ENCODE data around the gene ARF4.
"Not testable (repeated sequence)": the region's sequence is repeated elsewhere in the genome, so short reads cannot be mapped to it uniquely, and the experiment has no call there.

ARF4 gene

DNA sequence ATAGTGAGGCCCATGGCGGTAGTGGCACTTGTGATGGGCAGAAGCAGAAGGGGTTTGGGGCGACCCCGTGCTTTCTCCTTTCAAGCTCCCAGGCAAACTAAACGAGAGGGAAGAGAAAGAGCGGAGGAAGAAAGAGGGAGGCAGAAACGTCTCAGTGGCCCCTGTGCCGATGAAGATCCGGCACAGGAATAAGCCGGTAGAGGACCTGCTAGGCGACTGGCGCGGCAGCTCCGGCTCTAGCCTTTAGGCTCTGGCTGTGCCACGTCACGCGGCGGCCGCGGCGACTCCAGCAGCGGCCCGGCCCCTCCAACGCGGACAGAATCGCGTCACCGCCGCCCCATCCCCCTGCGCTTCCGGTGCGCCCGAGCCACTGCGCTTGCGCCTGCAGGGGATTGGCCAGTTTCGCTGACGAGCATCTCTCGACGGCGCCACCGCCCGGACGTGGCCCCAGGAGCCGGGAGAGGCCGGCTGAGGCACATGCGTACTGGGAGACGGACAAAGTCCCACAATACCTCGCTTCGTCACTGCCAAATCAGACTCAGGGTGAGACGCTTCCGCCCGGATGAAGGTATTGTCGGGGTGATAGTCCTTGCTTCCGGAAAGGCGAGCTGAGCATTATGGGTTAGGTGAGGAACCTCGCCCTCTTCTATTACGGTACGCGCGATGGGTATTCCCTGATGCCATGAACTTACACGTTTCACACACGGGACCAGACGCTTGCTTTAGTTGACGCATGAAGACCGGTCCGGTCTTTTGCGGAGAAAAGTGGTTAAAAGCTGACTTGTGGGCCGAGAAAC, at the start of gene ARF4:
Gene ARF4, minus strand, starts transcription at position 218 of the 797 bp plus-strand sequence. Its CDS starts 204 bp downstream, at position 14.
- in situ Hi-C loops (cut with MboI; ENCODE audit: low sequenced_read_pairs): no loop called here

DNA sequence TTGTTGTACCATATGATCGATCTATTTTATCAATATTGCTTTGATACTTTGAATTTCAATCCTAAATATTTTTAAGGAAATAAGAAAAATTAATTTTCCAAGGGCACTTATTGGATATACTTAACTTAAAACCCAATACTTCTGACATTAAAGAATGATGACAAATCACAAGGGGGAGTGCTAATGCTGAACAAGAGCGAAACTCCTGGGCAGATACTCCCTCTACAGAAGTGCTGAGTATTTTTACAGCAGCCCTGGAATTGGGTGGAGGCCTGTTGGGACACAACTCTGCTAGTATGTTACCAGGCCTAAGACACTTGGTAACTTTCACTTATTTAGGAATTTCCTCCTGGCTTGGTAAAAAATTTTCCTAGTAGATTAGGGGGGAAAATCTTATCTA, 49.6 kb upstream of the ARF4 start:
- in situ Hi-C loops (cut with MboI; ENCODE audit: low sequenced_read_pairs): no loop called here

- in situ Hi-C loops (cut with MboI; ENCODE audit: low sequenced_read_pairs): no loop called here
Observed at GRCh38 chr3:57644740-57645139, 47.6 kb upstream of the ARF4 start.

GRCh38 chr3:57637391-57637790, 40.2 kb upstream of the ARF4 start:
- in situ Hi-C loops (cut with MboI; ENCODE audit: low sequenced_read_pairs): no loop called here

GRCh38 chr3:57634259-57634658, 37.1 kb upstream of the ARF4 start:
- in situ Hi-C loops (cut with MboI; ENCODE audit: low sequenced_read_pairs): not testable (repeated sequence)

DNA sequence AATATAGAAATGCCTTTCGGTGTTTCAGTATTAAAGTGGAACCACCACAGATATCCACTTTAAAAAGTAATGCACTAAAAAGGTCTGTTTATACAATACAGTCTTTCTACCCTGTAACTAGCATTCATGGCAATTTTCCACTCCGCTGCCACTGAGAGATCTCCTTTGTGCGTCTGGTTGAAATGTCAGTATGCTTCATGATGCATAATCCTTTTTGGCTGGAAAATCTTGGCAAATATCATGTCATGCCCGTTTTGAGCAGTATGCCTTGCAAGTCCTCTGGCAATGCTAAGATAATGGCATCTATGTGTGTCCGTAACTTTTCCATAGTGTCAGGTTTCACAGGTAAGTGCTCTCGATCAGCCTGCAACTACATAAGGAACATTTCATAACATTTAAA, 30.8 kb upstream of the ARF4 start:
- in situ Hi-C loops (cut with MboI; ENCODE audit: low sequenced_read_pairs): no loop called here

- in situ Hi-C loops (cut with MboI; ENCODE audit: low sequenced_read_pairs): no loop called here
Observed at GRCh38 chr3:57624801-57625200, 27.7 kb upstream of the ARF4 start.

- in situ Hi-C loops (cut with MboI; ENCODE audit: low sequenced_read_pairs): no loop called here
Observed at GRCh38 chr3:57622362-57622761, 25.2 kb upstream of the ARF4 start.

- in situ Hi-C loops (cut with MboI; ENCODE audit: low sequenced_read_pairs): no loop called here
Observed at GRCh38 chr3:57617739-57618138, 20.6 kb upstream of the ARF4 start.

- in situ Hi-C loops (cut with MboI; ENCODE audit: low sequenced_read_pairs): no loop called here
Observed at GRCh38 chr3:57616233-57616632, 19.1 kb upstream of the ARF4 start.

DNA sequence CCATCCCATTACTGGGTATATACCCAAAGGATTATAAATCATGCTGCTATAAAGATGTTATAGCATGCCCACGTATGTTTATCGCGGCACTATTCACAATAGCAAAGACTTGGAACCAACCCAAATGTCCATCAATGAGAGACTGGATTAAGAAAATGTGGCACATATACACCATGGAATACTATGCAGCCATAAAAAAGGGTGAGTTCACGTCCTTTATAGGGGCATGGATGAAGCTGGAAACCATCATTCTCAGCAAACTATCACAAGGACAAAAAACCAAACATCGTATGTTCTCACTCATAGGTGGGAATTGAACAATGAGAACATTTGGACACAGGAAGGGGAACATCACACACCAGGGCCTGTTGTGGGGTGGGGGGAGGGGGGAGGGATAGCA, 14.7 kb upstream of the ARF4 start:
- in situ Hi-C loops (cut with MboI; ENCODE audit: low sequenced_read_pairs): not testable (repeated sequence)

GRCh38 chr3:57605683-57606082, 8.5 kb upstream of the ARF4 start:
- in situ Hi-C loops (cut with MboI; ENCODE audit: low sequenced_read_pairs): no loop called here

DNA sequence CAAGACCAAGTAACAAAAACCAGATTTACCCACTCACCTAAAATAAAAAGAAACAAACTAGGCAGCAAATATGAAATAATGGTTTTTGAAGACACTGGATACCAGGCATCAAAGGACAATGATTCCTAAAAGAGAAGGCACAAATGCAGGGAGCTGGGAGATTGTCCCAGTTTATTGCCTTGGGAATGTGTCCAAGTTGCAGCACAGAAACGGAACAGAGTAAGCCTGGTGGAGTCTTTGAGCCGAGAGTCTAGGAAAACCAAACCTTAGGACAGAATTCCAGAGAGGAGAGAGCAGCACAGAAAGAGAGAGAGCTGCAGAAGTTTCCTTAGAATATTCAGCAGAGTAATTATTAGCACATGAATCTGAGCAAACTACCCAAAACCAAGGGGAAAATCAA, 7.8 kb upstream of the ARF4 start:
- in situ Hi-C loops (cut with MboI; ENCODE audit: low sequenced_read_pairs): no loop called here

DNA sequence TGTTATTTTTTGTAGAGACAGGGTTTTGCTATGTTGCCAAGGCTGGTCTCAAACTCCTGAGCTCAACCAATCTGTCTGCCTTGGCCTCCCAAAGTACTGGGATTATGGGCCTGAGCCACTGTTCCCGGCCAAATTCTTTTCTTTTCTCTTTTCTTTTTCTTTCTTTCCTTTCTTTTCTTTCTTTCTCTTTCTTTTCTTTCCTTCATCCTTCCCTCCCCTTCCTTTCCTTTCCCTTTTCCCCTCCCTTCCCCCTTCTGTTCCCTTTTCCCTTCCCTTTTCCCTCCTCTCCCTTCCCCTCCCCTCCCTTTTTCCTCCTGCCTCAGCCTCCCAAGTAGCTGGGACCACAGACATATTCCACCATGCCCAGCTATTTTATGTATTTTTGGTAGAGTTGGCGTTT, 3.1 kb upstream of the ARF4 start:
- in situ Hi-C loops (cut with MboI; ENCODE audit: low sequenced_read_pairs): no loop called here

DNA sequence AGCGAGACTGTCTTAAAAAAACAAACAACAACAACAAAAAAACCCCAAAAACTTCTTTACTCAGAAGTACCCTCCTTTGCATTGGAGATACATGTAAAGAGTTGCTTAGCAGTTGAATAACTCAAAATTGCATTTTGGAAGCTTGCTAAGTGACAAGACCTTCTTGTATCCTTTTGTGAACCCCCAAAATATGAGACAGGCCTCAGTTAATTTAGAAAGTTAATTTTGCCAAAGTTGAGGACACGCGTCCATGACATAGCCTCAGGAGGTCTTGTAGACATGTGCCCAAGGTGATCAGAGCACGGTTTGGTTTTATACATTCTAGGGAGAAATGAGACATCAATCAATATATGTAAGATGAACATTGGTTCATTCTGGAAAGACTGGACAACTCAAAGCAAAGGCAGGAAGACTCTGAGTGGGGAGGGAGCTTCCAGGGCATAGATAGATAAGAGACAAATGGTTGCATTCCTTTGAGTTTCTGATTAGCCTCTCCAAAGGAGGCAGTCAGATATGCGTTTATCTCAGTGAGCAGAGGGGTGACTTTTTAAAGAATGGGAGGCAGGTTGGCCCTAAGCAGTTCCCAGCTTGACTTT, 1.7 kb upstream of the ARF4 start:
- in situ Hi-C loops (cut with MboI; ENCODE audit: low sequenced_read_pairs): no loop called here

DNA sequence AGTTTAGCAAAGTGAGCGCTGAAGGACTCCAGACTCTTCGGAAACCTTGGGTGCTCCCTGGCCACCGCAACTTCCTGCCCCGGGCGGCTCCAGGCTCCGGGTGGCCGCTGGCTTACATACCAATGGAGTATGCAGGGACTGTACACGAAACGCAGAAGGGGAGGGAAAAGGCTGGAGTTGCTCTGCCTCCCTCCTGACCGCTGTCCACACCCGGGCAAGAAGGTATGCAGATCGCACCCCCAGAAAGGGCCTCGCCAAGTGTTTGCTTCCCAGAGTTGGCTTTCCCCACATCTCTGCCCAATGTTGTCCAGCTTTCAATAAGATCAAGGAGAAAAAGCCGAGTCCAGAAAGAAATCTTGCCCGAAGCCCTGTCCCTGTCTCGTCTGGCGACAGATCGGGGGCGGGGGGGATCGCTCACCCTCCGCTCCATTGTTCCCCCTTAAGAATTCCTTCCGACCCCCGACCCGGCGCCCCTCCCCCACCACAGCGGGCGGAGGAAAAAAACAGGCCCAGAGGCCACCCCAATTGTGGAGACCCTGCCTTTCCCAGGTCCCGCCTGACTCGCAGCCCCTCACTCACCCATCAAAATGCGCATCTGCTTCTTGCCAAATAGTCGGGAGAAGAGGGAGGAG, 533 bp downstream of the ARF4 start:
- in situ Hi-C loops (cut with MboI; ENCODE audit: low sequenced_read_pairs): no loop called here

DNA sequence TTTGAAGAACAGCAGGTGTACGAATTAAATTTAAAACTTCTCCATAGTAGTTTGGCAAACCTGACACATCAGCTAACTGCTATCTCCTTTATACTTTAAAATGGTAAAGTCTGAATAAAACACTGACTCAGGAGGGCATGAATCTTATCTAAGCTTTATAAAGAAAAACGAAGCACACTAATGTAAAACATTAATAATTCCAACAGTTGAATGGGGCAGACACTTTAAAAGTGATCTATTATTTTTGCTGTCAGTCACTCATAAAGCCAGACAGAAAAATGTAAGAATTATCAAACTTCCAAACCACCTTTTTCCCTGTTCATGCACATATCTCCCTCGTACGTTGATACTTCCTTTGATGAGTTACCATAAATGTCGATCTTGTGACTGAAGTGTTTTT, 2.6 kb downstream of the ARF4 start:
- in situ Hi-C loops (cut with MboI; ENCODE audit: low sequenced_read_pairs): no loop called here

GRCh38 chr3:57594144-57594543, 3.0 kb downstream of the ARF4 start:
- in situ Hi-C loops (cut with MboI; ENCODE audit: low sequenced_read_pairs): no loop called here

DNA sequence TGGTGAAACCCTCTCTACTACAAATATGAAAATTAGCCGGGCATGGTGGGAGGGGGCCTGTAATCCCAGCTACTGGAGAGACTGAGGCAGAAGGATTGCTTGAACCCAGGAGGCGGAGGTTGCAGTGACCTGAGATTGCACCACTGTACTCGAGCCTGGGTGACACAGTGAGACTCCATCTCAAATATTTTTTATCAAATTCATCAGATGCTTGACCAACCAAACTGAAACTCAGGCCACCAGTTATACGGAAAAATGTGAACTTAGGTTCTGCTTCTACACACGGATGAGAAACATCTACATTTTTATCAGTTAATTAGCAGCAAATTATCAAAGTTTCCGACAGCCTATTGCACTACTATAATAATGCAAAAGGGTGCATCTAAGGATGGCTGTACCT, 4.8 kb downstream of the ARF4 start:
- in situ Hi-C loops (cut with MboI; ENCODE audit: low sequenced_read_pairs): no loop called here

DNA sequence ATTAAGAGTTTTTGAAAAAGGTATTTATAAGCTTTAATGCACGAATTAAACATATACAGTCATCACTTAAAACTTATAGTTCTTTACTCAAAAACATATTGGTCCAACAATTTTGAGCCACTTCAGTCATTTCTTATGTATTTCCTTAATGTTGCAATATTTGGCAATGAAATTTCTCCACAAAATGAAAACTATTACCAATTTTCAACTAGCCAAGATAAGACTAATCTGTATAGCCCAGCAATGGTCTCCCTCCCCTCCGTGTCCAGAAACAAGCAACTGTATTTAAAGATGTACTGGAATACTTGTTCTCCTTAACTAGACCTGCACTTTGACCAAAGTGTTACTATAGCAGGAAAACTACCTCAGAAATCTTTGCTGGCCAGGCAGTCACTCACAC, 9.2 kb downstream of the ARF4 start:
- in situ Hi-C loops (cut with MboI; ENCODE audit: low sequenced_read_pairs): no loop called here

DNA sequence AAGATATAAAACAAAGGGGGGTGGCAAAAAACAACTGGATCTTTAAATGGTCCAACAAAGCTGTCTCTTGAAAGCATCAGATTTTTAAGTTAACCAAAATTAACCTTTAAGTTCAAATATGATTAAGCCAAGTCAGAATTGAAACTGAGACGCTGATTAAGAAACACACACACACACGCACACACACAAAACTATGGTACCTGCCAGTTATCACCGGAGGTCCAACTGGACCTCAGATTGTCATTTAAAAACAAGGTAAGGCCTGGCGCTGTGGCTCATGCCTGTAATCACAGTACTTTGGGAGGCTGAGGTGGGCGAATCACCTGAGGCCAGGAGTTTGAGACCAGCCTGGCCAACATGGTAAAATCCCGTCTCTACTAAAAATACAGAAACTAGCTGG, 10.4 kb downstream of the ARF4 start:
- in situ Hi-C loops (cut with MboI; ENCODE audit: low sequenced_read_pairs): no loop called here

GRCh38 chr3:57583544-57583943, 13.6 kb downstream of the ARF4 start:
- in situ Hi-C loops (cut with MboI; ENCODE audit: low sequenced_read_pairs): no loop called here
